HG03095 (cell line): ENCODE data around the gene RAF1.
"Not testable (repeated sequence)": the region's sequence is repeated elsewhere in the genome, so short reads cannot be mapped to it uniquely, and the experiment has no call there.

Source experiments
- ATAC-seq: cut with Tn5 transposase; IDR thresholded peaks from one replicate; pipeline ENCODE4 v1.9.1; 2021; ENCODE audit warnings: moderate library complexity; ENCODE audit not compliant: unreplicated experiment

RAF1 gene

DNA sequence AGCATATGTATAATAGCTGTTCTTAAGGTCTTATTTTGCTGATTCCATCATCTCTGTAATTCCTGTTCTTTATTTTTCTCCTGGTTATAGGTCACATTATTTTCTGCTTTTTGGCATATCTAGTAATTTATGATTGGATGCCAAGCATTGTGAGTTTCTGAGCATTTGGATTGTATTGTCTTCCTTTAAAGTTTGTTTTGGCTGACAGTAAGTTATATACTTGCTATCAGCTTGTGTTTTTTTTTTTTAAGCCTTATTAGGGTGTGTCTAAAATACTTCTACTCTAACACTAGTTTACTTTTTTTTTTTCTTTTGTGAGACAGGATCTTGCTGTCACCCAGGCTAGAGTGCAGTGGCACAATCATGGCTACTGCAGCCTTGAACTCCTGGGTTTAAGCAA is 96.9 kb downstream of the RAF1 start:
- no peak for ATAC-seq

DNA sequence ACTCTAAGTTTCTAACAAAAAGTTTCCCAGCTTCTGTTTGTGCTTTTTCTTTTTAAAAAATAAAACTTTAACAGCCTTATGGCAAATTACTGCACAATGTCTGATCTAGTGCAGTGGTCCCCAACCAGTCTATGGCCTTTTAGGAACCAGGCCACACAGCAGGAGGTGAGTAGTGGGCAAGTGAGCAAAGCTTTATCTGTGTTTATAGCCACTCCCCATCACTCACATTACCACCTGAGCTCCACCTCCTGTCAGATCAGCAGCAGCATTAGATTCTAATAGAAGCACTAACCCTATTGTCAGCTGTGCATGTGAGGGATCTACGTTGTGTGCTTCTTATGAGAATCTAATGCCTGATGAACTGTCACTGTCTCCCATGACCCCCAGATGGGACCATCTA is 101.5 kb downstream of the RAF1 start:
- no peak for ATAC-seq

DNA sequence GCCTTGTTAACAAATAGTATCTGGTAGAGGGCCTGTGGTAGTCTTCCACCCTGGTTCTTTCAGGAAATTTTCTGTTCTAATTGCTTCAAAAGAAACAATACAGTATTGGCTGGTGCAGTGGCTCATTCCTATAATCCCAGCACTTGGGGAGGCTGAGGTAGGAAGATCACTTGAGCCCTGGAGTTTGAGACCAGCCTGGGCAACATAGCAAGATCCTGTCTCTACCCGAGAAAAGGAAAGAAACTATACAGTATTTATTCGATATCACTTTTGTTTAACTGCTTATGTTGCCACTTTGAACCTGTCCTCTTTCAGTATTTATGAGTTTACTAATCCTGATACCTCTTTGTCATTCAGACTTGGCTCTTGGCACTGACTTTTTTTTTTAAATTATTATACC is 102.5 kb downstream of the RAF1 start:
- no peak for ATAC-seq

DNA sequence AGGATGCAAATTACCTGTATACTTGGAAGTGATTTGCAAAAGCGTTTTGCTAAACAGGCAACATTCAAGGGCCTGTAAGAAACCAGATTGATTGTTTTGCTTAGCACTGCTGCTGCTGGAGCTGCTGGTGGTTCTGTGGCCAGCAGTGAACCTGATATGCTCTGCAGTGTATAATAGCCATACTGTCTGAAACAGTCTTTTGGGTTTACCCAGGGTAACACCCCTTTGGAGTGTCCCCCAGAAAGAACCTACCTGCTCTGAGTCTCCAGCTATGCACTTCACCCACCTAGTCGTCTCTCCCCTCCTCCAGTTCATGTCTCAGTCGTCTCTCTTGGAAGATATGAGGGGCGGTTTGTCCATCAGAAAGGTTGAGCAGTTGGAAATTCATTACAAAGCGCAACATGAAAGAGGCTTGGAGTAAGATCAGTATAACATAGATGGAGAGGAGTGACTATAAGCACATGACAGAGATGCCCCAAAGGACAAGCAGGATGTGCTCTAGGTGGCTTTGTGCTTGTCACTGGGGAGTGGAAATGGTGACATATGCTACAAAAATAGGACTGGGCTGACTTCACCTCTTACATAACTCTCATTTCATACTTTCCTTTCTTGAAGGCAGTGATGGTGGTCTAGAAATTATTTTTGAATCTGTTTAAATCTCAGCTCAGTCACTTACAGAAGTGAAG is 103.3 kb downstream of the RAF1 start:
- ATAC-seq = peak; percentile 53

DNA sequence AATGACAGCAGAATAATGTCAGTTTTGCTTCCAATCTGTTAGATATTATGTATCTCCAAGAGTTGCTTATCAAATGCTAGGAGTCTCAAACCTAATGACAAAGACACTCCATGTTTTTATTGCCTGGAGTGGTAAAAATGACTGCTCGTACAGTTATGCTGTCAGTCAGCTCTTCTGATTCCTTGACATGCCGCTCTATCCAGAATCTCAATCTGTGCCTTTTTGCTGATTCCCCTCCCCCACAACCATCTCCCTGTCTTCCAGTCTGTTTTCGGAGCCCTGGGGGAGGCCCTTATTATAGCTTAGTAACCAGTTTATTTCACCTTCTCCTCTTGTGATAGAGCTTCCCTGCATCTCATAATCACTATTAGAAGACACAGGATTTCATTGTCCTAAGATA is 104.4 kb downstream of the RAF1 start:
- no peak for ATAC-seq

DNA sequence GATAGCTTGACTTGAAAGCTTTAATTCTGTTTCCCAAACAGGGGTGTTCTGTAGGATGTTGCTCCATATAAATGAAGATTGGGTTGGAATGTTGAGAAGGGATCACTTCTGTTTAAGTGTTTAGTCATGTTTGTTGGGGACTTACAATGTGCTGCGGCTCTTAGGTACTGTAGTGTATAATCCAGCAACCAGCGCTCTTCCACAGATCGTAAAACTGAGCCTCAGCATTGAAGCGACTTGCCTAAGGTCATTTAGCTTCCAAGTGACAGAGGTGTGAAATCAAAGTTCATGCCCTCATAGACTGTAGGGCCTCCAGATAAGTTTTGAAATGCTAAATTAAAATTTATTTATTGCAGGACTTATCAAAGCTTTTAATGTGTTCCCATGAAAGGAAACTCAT is 105.2 kb downstream of the RAF1 start:
- ATAC-seq = no peak

DNA sequence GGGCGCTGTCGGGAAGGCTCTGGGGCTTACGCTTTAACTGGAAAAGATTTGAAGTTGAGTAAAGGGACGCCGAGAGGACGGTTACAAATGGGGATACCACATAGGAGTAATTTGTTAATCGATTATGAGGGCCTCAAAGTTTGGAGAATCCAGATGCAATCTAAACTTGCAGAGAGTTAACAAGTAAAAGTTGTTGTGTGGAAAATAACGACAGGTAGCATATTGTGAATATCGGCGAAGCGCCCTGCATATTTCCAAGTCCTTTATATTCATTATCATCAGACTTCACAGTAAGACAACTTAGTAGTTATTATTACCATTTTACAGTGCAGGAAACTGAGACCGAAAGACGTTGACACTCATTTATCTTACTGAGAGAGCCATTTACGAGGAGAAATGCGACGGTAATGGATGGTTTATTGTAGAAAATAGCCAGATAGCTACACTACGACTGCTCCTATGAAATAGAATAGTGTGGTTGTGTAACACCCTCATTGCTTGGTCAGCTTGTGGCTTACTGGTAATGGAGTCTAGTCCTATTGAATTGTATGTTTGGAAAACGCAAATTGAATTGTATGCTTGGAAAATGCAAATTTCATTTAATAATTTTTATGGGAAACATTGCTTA is 106.3 kb downstream of the RAF1 start:
- no peak for ATAC-seq

DNA sequence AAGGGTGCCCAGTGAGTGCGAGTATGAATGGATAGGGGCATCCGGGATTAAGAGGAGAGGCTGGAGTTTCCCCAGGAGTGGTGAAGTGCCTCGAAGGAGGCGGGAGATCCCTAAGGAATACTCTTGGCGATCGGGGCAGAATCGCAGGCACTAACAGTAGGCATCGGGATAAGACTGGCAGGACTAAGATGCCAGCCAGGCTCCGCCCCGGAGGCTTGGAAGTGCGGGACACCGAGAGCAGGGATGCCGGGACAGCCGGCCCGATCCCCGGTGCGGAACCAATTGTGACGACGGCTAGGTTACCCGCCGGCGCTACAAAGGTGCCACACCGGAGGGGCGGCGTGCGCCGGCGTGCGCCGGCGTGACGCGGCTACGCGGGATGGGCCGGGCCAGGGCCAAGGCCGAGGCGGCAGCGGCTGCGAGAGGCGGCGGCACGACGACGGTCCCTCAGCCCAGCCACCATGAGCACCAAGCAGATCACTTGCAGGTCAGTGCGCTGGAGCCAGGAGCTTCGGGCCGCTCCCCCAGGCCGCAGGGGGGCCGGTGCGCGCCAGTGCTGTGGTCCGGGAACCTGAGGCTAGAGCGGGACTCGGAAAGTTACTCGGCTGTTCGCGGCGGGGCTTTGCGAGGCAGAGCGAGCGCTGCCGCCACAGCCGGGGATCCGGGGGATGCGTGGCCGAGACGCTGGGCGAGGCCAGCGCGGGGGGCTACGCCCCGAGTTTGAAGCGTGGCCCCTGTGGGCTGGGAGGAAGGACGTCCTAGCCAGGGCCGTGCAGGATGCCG is 107.0 kb downstream of the RAF1 start, which contains the start of gene MKRN2:
Gene MKRN2, plus strand, starts transcription at position 398 of the 783 bp plus-strand sequence. Its CDS starts 64 bp downstream, at position 462.
- ATAC-seq = peak; percentile 59

DNA sequence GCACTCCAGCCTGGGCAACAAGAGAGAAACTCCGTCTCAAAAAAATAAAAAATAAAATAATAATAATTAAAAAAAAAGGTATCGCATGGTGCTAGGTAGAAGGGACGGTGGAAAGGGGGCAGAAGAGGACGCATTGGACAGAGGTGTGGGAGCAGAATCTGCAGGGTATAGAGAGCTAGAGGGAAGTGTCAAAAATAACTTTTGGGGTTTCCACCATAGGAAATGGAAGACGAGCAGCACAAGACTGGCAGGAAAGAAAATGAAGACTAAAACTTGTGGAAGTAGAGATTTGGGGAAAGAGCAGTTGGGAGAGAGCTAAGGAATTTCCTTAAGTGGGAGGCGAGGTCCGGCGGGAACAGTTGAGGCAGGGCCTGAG is 107.6 kb downstream of the RAF1 start:
- ATAC-seq = no peak

DNA sequence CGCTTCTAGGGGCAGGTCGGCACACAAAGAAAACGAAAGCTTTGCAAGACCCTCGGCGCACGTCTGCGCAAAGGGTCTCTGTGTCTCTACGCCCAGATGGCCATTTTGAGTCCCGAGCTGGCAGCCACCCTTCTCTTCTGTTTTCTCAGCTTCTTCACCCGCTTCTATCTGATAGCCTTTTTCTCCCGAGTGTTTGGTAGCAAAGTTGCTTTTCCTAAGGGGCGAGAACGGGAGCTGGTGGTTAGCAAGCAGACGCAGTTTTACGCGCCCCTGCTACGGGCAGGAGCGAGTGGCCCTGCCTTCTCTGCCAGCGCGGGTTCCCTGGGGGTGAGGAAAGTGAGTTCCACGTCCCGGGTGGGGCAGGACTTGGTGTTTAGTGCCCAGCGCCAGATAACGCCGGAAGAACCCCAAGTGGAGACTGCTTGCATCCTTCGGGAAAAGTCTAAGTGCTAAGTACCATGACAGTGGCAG is 110.0 kb downstream of the RAF1 start:
- no peak for ATAC-seq

DNA sequence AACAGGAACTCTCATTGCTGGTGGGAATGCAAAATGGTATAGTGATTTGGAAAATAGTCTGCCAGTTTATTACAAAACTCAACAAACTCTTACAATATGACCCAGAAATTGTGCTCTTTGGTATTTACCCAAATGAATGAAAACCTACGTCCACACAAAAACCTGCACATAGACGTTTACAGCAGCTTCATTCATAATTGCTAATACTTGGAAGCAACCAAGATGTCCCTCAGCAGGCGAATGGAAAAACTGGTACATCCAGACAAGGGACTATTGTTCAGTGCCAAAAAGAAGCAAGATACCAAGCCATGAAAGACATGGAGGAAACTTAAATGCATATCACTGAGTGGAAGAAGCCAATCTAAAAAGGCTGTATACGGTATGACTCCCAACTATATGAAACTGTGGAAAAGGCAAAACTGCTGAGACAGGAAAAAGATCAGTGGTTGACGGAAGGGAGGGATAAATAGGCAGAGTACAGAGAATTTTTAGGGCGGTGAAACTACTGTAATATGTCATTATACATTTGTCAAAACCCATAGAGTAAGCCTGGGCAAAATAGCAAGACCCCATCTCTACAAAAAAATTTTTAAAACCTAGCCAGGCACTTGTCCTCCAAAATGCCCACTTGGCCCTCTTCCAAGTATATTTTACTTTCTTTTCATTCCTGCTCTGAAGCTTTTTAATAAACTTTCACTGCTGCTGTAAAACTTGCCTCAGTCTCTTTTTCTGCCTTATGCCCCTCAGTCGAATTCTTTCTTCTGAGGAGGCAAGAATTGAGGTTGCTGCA is 113.8 kb downstream of the RAF1 start:
- ATAC-seq = no peak

DNA sequence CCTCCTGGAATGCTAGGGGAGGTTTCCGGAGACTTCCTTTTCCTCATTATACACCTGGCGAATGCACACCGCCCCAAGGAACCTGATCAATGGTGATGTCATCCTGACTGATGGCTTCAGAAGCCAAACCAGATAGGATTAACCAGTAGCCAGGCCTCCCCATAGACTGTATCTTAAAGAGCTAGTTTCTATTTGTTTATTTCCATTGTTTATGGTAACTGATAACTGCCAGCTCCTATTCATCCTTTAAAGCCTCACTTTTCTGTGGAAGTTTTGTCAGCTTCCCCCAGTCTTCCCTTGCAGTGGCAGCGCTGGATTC is 118.5 kb downstream of the RAF1 start, which contains the start of gene MKRN2OS:
Gene MKRN2OS, minus strand, starts transcription at position 27 of the 319 bp plus-strand sequence. CDS start 35 bp downstream, outside the sequence.
- no peak for ATAC-seq

DNA sequence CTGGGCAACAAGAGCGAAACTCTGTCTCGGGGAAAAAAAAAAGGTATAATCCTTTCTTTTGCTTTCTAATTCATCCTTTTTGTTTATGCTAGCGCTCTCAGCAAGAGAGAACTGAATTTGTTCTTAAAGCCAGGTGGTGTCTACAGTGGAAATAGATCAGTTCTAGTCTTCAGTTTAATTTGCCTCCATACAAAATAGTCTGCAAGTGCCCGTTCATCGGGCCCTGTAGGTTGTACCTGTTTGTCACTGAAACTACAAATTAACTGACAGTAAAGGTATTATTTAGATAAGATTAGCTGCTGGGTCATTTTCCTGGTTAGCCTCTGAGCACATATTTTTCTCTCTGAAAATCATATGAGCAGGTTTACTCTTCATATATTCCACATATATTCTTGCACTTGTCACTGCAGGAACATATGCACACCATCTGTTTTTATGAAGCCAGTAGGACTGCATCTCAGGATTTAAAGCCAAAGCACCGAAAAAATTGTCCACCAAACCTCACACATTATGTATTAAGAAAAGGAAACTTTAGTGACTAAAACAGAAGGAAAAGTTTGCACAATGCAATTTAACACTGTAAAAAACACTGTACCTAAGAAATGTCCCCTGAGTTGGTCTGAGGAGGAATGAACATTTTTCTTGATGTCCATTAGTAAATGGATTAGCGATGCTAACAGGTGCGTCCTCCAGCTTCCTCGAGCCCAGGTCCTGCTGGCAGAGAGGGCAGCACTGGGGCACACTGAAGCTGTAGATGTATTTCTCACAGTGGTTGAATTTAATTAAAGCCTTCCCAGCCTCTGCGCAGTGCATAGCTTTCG is 119.1 kb downstream of the RAF1 start:
- ATAC-seq = no peak

DNA sequence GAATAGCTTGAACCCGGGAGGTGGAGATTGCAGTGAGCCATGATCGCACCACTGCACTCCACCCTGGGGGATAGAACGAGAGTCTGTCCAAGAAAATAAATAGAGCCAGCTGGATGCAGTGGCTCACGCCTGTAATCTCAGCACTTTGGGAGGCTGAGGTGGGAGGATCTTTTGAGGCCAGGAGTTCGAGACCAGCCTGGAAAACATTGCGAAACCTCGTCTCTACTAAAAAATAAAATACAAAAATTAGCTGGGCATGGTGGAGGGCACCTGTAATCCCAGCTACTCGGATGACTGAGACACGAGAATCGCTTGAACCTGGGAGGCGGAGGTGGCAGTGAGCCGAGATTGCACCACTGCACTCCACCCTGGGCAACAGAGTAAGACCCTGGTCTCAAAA is 120.4 kb downstream of the RAF1 start:
- ATAC-seq = not testable (repeated sequence)

DNA sequence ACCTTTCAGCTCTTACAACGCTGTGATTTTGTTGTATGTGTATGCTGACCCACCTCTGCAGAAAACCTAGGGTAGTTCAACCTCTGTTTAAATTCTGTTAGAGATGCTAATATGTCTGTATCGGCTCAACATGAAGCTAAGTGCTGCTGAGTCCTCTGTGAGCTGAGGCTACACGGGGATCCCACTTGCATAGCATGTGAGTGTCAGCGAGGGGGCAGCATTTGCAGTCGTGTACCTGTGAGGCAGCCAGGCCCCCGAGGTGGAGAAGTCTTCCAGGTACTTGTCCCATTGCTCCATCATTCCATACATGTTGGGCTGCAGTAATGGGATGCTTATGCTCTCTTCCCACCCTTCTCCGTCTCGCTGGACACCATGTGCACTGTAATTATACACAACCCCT is 122.3 kb downstream of the RAF1 start:
- no peak for ATAC-seq

DNA sequence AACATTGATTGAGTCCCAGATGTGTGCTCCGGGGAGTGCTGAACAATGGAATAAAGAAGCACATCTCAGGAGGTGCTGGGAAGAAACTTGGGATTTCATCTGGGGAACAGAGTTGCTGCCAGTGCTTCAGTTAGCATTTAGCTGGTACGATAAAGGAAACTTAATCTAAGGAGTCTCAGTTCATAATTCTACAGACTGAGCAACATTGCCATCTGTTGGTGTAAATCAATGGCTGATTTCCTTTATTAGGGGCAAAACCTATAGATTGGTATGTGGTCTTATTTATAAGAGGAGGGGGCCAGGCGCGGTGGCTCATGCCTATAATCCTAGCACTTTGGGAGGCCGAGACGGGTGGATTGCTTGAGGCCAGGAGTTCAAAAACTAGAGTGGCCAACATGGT is 127.5 kb downstream of the RAF1 start:
- no peak for ATAC-seq
